DND-41 (cell line): ENCODE measurements around the gene VCAM1.

Source experiments
- EZH2 ChIP-seq: IDR thresholded peaks from 3 replicates; pipeline ENCODE4 v1.6.1; 2012; ENCODE audit warnings: borderline replicate concordance, low read depth, mild to moderate bottlenecking, moderate library complexity, low read length, inconsistent platforms; ENCODE audit not compliant: severe bottlenecking
- TF ChIP-seq, protein P1 (sequence below): IDR thresholded peaks from 2 replicates; pipeline ENCODE4 v1.5.1; 2012; ENCODE audit warnings: borderline replicate concordance, low read length, moderate library complexity, mild to moderate bottlenecking; ENCODE audit not compliant: poor library complexity, severe bottlenecking; ENCODE audit errors: extremely low read depth

DNA sequence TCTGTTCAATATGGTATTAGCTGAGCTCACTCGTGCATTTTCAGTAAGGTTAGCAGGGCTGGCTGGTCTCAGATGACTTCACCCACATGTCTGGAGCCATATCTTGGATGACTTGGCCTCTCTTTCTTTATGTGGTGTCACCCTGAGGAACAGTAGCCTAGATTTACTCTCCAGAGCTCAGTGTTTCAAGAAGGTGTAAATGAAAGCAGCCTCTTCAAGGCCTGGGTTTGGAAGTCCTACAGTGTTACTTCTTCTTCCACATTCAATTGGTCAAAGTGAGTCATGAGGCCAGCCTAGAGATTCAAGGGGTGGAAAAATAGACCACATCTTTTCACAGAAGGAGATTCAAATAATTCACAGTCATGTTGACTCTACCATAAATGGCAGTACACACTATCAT lies 12.2 kb downstream of the VCAM1 start:
- no peak for TF ChIP-seq EZH2
- TF ChIP-seq, protein P1, sequence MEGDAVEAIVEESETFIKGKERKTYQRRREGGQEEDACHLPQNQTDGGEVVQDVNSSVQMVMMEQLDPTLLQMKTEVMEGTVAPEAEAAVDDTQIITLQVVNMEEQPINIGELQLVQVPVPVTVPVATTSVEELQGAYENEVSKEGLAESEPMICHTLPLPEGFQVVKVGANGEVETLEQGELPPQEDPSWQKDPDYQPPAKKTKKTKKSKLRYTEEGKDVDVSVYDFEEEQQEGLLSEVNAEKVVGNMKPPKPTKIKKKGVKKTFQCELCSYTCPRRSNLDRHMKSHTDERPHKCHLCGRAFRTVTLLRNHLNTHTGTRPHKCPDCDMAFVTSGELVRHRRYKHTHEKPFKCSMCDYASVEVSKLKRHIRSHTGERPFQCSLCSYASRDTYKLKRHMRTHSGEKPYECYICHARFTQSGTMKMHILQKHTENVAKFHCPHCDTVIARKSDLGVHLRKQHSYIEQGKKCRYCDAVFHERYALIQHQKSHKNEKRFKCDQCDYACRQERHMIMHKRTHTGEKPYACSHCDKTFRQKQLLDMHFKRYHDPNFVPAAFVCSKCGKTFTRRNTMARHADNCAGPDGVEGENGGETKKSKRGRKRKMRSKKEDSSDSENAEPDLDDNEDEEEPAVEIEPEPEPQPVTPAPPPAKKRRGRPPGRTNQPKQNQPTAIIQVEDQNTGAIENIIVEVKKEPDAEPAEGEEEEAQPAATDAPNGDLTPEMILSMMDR: no peak
